ENCODE results near the gene RBP3. TPM values are rescaled to one million over a fixed set of nuclear protein-coding genes. Genes with fewer than 3 reads are reported as not detected.

Gene RBP3
- total and polyA plus RNA-seq, 2 donors (not counting 1 experiment from before 2014, with no cell fraction given), result not detected

DNA sequence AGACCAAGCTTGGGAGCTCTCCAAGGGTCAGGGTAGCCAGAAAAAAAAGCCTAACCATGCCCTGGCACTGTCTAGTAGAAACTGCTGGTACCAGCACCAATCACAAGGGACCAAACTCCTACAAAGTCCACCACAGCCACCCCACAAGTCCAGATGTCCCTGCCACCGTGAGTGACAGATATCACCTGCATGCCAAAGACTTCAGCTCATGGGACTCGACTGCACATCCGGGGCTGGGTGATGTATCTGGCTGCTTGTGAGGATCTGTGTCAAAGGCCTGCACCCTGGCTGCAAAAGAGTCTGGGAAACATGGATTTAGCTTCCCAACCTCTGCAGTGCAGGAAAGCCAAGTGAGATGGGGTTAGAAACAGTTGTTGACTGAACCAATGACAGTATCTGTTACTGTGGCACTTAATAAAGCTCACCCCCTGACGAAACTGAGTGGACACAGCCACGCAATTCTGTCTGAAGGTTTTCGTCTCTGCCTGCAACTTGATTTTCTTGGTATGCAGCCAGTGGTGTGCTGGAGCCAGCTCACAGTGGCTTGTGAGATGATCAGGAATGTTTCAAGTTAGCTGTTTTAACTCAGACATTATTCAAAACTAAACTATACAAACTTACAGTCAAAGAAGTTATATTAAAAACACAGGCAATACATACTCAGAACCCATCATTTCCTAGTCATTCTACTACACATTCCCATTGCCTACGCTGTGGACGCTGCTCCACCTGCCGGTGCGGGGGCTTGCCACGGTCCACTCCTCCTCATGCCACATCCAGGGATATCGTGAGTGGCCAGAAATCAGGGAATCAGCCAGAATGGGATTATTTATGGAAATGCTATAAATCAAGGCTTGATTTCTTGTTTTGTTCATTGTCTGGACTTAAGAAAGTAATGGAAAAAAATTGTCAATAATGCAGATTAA lies 26.7 kb downstream of the RBP3 start:
- no peaks in the 10 kb centered on the region for H3K79me2 ChIP-seq (ENCODE audit: control insufficient read depth, insufficient read depth, low read length)
- peaks cover 16% of the 10 kb centered on the region for H3K27me3 ChIP-seq (ENCODE audit: control insufficient read depth, insufficient read depth, low read length)
- no peak overlapping the region for H3K9ac ChIP-seq (ENCODE audit: insufficient read depth, low read length)
- H2AFZ ChIP-seq (ENCODE audit: low read length), result no peak overlapping the region
- no peak for TF ChIP-seq EZH2 (IDR thresholded peaks at IDR 0.05; ENCODE audit: low read length, missing control alignments)
- TF ChIP-seq, protein P1, sequence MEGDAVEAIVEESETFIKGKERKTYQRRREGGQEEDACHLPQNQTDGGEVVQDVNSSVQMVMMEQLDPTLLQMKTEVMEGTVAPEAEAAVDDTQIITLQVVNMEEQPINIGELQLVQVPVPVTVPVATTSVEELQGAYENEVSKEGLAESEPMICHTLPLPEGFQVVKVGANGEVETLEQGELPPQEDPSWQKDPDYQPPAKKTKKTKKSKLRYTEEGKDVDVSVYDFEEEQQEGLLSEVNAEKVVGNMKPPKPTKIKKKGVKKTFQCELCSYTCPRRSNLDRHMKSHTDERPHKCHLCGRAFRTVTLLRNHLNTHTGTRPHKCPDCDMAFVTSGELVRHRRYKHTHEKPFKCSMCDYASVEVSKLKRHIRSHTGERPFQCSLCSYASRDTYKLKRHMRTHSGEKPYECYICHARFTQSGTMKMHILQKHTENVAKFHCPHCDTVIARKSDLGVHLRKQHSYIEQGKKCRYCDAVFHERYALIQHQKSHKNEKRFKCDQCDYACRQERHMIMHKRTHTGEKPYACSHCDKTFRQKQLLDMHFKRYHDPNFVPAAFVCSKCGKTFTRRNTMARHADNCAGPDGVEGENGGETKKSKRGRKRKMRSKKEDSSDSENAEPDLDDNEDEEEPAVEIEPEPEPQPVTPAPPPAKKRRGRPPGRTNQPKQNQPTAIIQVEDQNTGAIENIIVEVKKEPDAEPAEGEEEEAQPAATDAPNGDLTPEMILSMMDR (conservative IDR thresholded peaks at IDR 0.05 in 1 of 2, IDR thresholded peaks at IDR 0.05 in 1 of 2; ENCODE audit: low read depth in 1 of 2, low read length in 2 of 2), result peak in 1 of 2 donors; percentile 9
- H3K9me3 ChIP-seq (ENCODE audit: control insufficient read depth, insufficient read depth, low read depth, low read length), result no peaks in the 10 kb centered on the region
- DNase-seq (ENCODE audit: low read depth in 2 of 2), result peak; percentile 61 to 77
- no peak overlapping the region for H3K4me3 ChIP-seq (replicated peaks in 1 of 4; ENCODE audit: control extremely low read depth in 1 of 4, insufficient read depth in 1 of 4, low read depth in 3 of 4, low read length in 4 of 4)
- no peak overlapping the region for H3K4me2 ChIP-seq (ENCODE audit: extremely low read depth, insufficient read depth, low read length)
- no peaks in the 10 kb centered on the region for H4K20me1 ChIP-seq (ENCODE audit: control insufficient read depth, extremely low read depth, insufficient read depth, low read length)
- H3K4me1 ChIP-seq (ENCODE audit: control insufficient read depth, extremely low read depth, insufficient read depth, low read length), result no peaks in the 10 kb centered on the region
- no peaks in the 10 kb centered on the region for H3K36me3 ChIP-seq (ENCODE audit: control insufficient read depth, insufficient read depth, low read length)
- H3K27ac ChIP-seq (ENCODE audit: insufficient read depth, low read length), result no peak overlapping the region

DNA sequence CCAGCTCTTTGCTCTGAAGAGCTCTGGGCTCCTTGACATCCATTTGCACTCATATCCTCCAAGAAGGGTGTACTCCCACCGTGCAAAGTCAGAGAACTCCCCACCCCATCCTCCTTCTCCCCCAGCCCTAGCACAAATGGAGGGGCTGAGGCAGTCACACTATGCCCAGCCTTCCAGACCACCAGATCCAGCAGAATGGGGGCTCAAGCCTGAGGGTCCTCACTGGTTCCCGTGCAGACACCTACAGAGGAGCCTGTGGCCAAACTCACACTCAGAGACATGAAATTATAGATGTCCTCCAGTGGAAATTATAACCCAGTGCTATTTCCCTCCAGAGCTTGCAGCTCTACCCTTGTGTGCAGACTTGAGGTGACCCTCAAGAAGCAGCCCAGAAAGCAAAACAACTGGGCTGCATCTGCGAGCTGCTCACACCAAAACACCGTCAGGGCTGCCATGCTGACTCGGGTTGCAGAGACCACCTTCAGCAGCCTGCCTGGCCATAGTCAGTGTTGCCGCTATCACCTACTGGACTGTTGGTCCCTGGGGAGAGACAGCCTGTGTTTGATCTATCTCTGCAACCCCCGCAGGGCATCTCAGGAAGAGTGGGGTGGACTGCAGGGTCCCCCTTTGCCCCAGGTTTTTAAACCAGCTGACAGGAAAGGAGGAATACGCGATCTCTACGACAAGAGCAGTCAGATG lies 28.5 kb downstream of the RBP3 start:
- H2AFZ ChIP-seq (ENCODE audit: low read length), result no peak overlapping the region
- H3K27ac ChIP-seq (ENCODE audit: insufficient read depth, low read length), result no peak overlapping the region
- H3K4me3 ChIP-seq (replicated peaks in 1 of 4; ENCODE audit: control extremely low read depth in 1 of 4, insufficient read depth in 1 of 4, low read depth in 3 of 4, low read length in 4 of 4), result no peak overlapping the region
- H4K20me1 ChIP-seq (ENCODE audit: control insufficient read depth, extremely low read depth, insufficient read depth, low read length), result no peaks in the 10 kb centered on the region
- H3K9ac ChIP-seq (ENCODE audit: insufficient read depth, low read length), result no peak overlapping the region
- no peaks in the 10 kb centered on the region for H3K79me2 ChIP-seq (ENCODE audit: control insufficient read depth, insufficient read depth, low read length)
- DNase-seq (ENCODE audit: low read depth in 2 of 2), result no peak
- no peak overlapping the region for H3K4me2 ChIP-seq (ENCODE audit: extremely low read depth, insufficient read depth, low read length)
- H3K27me3 ChIP-seq (ENCODE audit: control insufficient read depth, insufficient read depth, low read length), result peaks cover 25% of the 10 kb centered on the region
- TF ChIP-seq, protein P1 (conservative IDR thresholded peaks at IDR 0.05 in 1 of 2, IDR thresholded peaks at IDR 0.05 in 1 of 2; ENCODE audit: low read depth in 1 of 2, low read length in 2 of 2), result no peak
- no peak for TF ChIP-seq EZH2 (IDR thresholded peaks at IDR 0.05; ENCODE audit: low read length, missing control alignments)
- no peaks in the 10 kb centered on the region for H3K9me3 ChIP-seq (ENCODE audit: control insufficient read depth, insufficient read depth, low read depth, low read length)
- H3K36me3 ChIP-seq (ENCODE audit: control insufficient read depth, insufficient read depth, low read length), result no peaks in the 10 kb centered on the region
- no peaks in the 10 kb centered on the region for H3K4me1 ChIP-seq (ENCODE audit: control insufficient read depth, extremely low read depth, insufficient read depth, low read length)

DNA sequence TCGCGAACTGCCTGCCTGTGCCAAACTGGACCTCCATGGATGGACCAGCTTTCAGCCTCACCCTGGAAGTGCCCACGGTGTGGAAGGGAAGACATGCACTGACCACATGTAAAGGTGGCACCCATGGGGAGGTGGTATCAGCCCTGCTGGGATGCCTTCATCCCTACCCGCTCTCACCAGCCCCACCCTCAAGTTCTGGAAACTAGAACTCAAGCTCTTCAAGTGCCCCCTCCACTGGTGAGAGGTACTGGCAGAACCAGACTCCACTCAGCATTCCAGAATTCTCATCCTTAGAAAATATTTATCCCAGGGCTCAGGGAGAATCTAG lies 30.0 kb downstream of the RBP3 start:
- H3K9me3 ChIP-seq (ENCODE audit: control insufficient read depth, insufficient read depth, low read depth, low read length), result no peaks in the 10 kb centered on the region
- DNase-seq (ENCODE audit: low read depth in 2 of 2), result no peak
- no peak overlapping the region for H3K4me3 ChIP-seq (replicated peaks in 1 of 4; ENCODE audit: control extremely low read depth in 1 of 4, insufficient read depth in 1 of 4, low read depth in 3 of 4, low read length in 4 of 4)
- H3K4me1 ChIP-seq (ENCODE audit: control insufficient read depth, extremely low read depth, insufficient read depth, low read length), result no peaks in the 10 kb centered on the region
- H3K27ac ChIP-seq (ENCODE audit: insufficient read depth, low read length), result no peak overlapping the region
- H3K79me2 ChIP-seq (ENCODE audit: control insufficient read depth, insufficient read depth, low read length), result no peaks in the 10 kb centered on the region
- H3K36me3 ChIP-seq (ENCODE audit: control insufficient read depth, insufficient read depth, low read length), result no peaks in the 10 kb centered on the region
- H3K4me2 ChIP-seq (ENCODE audit: extremely low read depth, insufficient read depth, low read length), result no peak overlapping the region
- H2AFZ ChIP-seq (ENCODE audit: low read length), result no peak overlapping the region
- H3K27me3 ChIP-seq (ENCODE audit: control insufficient read depth, insufficient read depth, low read length), result peaks cover 29% of the 10 kb centered on the region
- H3K9ac ChIP-seq (ENCODE audit: insufficient read depth, low read length), result no peak overlapping the region
- no peak for TF ChIP-seq EZH2 (IDR thresholded peaks at IDR 0.05; ENCODE audit: low read length, missing control alignments)
- TF ChIP-seq, protein P1 (conservative IDR thresholded peaks at IDR 0.05 in 1 of 2, IDR thresholded peaks at IDR 0.05 in 1 of 2; ENCODE audit: low read depth in 1 of 2, low read length in 2 of 2), result no peak
- H4K20me1 ChIP-seq (ENCODE audit: control insufficient read depth, extremely low read depth, insufficient read depth, low read length), result no peaks in the 10 kb centered on the region

Data from fibroblast of lung (primary cell).